AG08395 (cell line): ENCODE measurements around the gene PWWP3B.
"Not testable (repeated sequence)": the region's sequence is repeated elsewhere in the genome, so short reads cannot be mapped to it uniquely, and the experiment has no call there.

ENCODE experiments used
- DNase-seq: peaks from one replicate; pipeline ENCODE4 v3.0.0; 2012; ENCODE audit warnings: mixed read lengths, low spot score

The PWWP3B gene

GRCh38 chrX:106168107-106168506 lies at the start of gene PWWP3B:
PWWP3B (plus strand) TSS chrX:106168305; CDS start chrX:106205433, 37,128 bp downstream.
- no peak for DNase-seq

- DNase-seq: no peak
Measured at GRCh38 chrX:106139048-106139447, 29.1 kb upstream of the PWWP3B start.

GRCh38 chrX:106144755-106145639 lies 23.1 kb upstream of the PWWP3B start:
- no peak for DNase-seq

- no peak for DNase-seq
Measured at GRCh38 chrX:106150701-106151100, 17.4 kb upstream of the PWWP3B start.

GRCh38 chrX:106159861-106160282 lies 8.2 kb upstream of the PWWP3B start:
- no peak for DNase-seq

- DNase-seq: peak; percentile 11
Measured at GRCh38 chrX:106170318-106170717, 2.2 kb downstream of the PWWP3B start.

GRCh38 chrX:106171293-106171820 lies 3.3 kb downstream of the PWWP3B start:
- DNase-seq: no peak

GRCh38 chrX:106177106-106177981 lies 9.2 kb downstream of the PWWP3B start:
- DNase-seq: no peak

- no peak for DNase-seq
Measured at GRCh38 chrX:106177982-106178321, 9.8 kb downstream of the PWWP3B start.

GRCh38 chrX:106178826-106179225 lies 10.7 kb downstream of the PWWP3B start:
- DNase-seq: no peak

GRCh38 chrX:106183685-106184084 lies 15.6 kb downstream of the PWWP3B start:
- not testable (repeated sequence) for DNase-seq

- DNase-seq: no peak
Measured at GRCh38 chrX:106201502-106202178, 33.5 kb downstream of the PWWP3B start.

- DNase-seq: no peak
Measured at GRCh38 chrX:106203315-106203714, 35.2 kb downstream of the PWWP3B start.

GRCh38 chrX:106208154-106208553 lies 40.0 kb downstream of the PWWP3B start:
- DNase-seq: no peak
